GM23338 (cell line): ENCODE measurements around the gene TMEM231.
"Not testable (repeated sequence)": the region's sequence is repeated elsewhere in the genome, so short reads cannot be mapped to it uniquely, and the experiment has no call there.

Experiments used
- CREB1 ChIP-seq: fragments of 250-450 bp; sonication (Bioruptor Pico); IDR thresholded peaks from 2 replicates; pipeline ENCODE4 v1.5.0; 2020; ENCODE audit warnings: low read depth, mild to moderate bottlenecking, moderate library complexity
- CTCF ChIP-seq, 2 experiments: fragments of 200-600 bp in 1 of 2; sonication (generic) in 1 of 2; conservative IDR thresholded peaks; 2 replicates each; pipeline versions ENCODE4 v1.5.1 to v1.6.1; 2016 to 2017; ENCODE audit warnings: antibody characterized with exemption in 2 of 2, low read depth in 2 of 2, mild to moderate bottlenecking in 2 of 2, moderate library complexity in 1 of 2
- ETS1 ChIP-seq: IDR thresholded peaks from 2 replicates; pipeline ENCODE4 v1.6.1; 2016; ENCODE audit warnings: antibody characterized with exemption
- EZH2 ChIP-seq: fragments of 200-600 bp; sonication (generic); IDR thresholded peaks from one replicate; pipeline ENCODE4 v1.8.0; 2017; ENCODE audit warnings: antibody characterized with exemption, mild to moderate bottlenecking, low read depth; ENCODE audit not compliant: unreplicated experiment
- EZH2phosphoT487 ChIP-seq: fragments of 200-600 bp; sonication (generic); IDR thresholded peaks from one replicate; pipeline ENCODE4 v1.8.1; 2018; ENCODE audit warnings: antibody characterized with exemption; ENCODE audit not compliant: unreplicated experiment
- JUNB ChIP-seq: IDR thresholded peaks from one replicate; pipeline ENCODE4 v1.6.1; 2016; ENCODE audit warnings: antibody characterized with exemption; ENCODE audit not compliant: unreplicated experiment
- NANOG ChIP-seq: IDR thresholded peaks from 2 replicates; pipeline ENCODE4 v1.6.1; 2016; ENCODE audit warnings: antibody characterized with exemption, borderline replicate concordance
- POLR2AphosphoS5 ChIP-seq: IDR thresholded peaks from 2 replicates; pipeline ENCODE4 v1.6.1; 2016; ENCODE audit warnings: antibody characterized with exemption, low read depth
- REST ChIP-seq: IDR thresholded peaks from one replicate; pipeline ENCODE4 v1.6.1; 2018; ENCODE audit warnings: antibody characterized with exemption; ENCODE audit not compliant: unreplicated experiment
- ZNF114 ChIP-seq: fragments of 250-450 bp; sonication (Bioruptor Pico); IDR thresholded peaks from 2 replicates; pipeline ENCODE4 v1.5.0; 2020; ENCODE audit warnings: mild to moderate bottlenecking, moderate library complexity

GRCh38 chr16:75548456-75548855, 7.6 kb downstream of the TMEM231 start:
- not testable (repeated sequence) for TF ChIP-seq CTCF (conservative IDR thresholded peaks at IDR 0.05; ENCODE audit: low read depth in 2 of 2); POLR2AphosphoS5; EZH2; EZH2phosphoT487; NANOG; CREB1; JUNB; ETS1; ZNF114 (CRISPR knock-in tag); REST
